HG02884 (cell line): ENCODE data around the gene PAQR4.

Experiments
- ATAC-seq: cut with Tn5 transposase; IDR thresholded peaks from one replicate; pipeline ENCODE4 v1.9.1; 2021; ENCODE audit warnings: mild to moderate bottlenecking, moderate library complexity; ENCODE audit not compliant: unreplicated experiment

The PAQR4 gene

GRCh38 chr16:2963723-2964474 lies 5.2 kb upstream of the PAQR4 start, which contains the start of gene KREMEN2:
TSS of gene KREMEN2 (plus strand) at chr16:2964275. CDS start at chr16:2964521, 246 bp downstream.
- no peak for ATAC-seq

DNA sequence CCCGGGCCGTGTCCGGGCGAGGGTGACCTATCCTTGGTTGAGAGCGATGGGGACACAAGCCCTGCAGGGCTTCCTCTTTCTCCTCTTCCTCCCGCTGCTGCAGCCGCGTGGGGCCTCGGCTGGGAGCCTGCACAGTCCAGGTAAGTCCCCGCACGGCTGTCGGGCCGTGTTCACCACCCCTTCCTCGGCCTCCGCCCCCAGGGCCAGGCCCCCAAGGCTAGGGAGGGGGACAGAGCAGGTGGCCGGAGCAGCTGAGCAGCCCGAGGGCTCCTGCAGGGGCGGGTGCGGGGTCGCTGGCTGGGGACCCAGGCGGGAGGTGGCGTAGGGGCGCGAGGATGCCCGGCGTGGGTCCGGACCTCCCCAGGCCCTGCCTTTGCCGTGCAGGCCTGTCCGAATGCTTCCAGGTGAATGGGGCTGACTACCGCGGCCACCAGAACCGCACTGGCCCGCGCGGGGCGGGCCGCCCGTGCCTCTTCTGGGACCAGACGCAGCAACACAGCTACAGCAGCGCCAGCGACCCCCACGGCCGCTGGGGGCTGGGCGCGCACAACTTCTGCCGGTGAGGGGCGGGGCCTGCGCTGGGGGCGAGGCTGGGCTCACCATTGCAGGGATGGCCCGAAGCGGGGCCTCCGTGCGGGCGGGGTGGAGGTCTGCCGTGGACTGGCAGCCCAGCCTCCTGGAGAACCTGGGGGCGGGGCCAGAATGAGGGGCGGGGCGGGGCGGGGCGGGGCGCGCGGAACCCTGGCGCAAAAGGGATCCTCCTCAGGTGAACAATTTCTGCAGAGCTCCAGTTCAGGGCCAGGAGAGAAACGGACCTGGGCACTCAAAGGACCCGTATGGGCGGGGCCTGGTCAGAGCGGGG lies 4.4 kb upstream of the PAQR4 start:
- no peak for ATAC-seq

DNA sequence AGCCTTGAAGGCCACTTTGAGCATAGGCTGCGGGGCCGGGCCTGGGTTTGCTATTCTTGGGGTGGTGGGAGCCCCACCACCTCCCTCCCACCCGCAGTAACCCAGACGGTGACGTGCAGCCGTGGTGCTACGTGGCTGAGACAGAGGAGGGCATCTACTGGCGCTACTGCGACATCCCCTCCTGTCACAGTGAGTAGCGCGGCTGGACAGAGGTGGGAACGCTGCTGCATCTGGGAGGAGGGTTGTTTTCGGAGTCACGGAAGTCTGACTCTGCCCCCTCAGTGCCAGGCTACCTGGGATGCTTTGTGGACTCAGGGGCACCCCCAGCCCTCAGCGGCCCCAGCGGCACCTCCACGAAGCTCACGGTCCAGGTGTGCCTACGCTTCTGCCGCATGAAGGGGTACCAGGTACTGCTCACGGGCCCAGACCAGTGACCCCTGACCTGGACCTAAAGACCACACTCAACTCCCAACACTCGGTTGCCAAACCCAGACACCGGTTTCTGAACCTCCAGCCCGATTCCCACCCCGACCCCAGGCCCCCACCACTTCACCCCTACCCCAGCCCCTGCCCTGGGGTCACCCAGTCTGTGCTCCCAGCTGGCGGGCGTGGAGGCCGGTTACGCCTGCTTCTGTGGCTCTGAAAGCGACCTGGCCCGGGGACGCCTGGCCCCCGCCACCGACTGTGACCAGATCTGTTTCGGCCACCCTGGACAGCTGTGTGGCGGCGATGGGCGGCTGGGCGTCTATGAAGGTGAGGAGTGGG lies 2.9 kb upstream of the PAQR4 start:
- ATAC-seq: no peak

DNA sequence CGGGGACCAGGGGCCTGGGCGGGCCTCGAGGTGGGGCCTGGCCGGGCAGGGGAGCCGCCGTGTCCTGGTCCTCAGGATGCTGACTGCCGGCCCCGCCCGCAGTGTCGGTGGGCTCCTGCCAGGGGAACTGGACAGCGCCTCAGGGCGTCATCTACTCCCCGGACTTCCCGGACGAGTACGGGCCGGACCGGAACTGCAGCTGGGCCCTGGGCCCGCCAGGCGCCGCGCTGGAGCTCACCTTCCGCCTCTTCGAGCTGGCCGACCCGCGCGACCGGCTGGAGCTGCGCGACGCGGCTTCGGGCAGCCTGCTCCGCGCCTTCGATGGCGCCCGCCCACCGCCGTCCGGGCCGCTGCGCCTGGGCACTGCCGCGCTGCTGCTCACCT lies 2.3 kb upstream of the PAQR4 start:
- ATAC-seq: no peak

DNA sequence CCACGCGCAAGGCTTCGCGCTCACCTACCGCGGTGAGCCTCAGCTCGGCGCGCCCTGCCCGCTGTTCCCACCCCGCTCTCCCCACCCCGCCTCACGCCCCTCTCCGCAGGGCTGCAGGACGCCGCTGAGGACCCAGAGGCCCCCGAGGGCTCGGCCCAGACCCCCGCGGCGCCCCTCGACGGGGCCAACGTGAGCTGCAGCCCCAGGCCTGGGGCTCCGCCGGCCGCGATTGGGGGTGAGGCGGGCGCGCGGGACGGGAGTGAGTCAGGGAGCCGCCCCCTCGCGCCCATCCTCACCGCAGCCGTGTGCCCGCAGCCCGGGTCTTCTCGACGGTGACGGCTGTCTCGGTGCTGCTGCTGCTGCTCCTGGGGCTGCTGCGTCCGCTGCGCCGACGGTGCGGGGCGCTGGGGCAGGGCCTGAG lies 1.9 kb upstream of the PAQR4 start:
- ATAC-seq: no peak

DNA sequence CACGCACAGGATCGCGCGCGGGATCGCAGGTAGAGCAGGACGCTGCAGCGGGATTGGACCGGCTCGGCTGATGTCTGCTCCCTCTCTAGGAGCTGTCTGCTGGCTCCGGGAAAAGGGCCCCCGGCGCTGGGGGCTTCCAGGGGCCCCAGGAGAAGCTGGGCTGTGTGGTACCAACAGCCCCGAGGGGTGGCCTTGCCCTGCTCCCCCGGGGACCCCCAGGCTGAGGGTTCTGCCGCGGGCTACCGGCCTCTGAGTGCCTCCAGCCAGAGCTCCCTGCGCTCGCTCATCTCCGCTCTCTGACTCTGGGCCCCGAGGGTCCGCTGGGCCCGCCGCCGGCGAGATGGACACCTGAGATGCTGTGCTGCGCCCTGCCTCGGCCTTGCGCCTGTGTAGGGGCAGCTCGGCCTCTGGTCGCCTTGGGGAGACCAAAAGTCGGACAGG lies 1.4 kb upstream of the PAQR4 start:
- no peak for ATAC-seq

GRCh38 chr16:2968368-2968737 lies 795 bp upstream of the PAQR4 start:
- ATAC-seq: no peak

- no peak for ATAC-seq
Observed at GRCh38 chr16:2969545-2970521, 685 bp downstream of the PAQR4 start.

GRCh38 chr16:2970563-2970962 lies 1.4 kb downstream of the PAQR4 start:
- no peak for ATAC-seq

GRCh38 chr16:2971134-2971984 lies 2.2 kb downstream of the PAQR4 start:
- ATAC-seq: no peak

DNA sequence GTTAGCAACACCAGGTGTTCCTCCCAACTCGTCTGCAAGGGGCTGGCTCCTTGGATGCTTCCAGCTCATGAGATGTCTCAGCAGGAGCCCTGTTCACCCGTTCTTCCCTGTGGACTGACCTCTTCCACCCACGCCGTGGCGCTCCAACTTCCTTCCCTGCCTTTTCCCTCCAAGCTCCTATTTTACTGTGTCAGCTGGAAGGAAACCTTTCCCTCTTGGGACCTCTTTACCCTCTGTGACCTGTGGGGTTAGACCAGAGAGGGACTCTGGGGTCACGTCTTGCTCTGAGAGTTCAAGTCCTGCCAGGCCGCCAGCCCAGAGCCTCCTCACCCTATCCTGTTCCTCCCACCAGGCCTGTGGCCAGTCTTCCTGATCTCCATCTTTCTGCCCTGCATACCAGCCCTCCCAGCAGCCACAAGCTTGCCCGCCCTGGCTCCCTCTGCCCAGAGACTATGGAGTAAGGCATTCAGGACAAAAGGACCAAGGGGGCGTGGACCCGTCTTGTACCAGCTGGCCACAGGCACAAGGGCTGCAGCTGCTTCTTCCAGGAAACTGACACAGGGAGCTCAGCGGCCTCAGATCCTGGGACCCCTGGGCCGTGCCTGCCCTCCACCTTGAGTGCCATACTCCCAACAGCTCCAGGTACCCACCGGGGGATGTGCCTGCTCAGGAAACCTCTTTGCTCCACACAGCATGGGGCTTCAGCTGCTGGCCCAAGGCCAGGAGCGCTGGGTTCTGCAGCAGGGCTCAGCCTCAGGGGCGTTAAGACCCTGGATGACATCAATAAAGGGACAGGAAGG lies 3.0 kb downstream of the PAQR4 start:
- ATAC-seq: no peak

GRCh38 chr16:2973093-2973492 lies 3.9 kb downstream of the PAQR4 start:
- no peak for ATAC-seq

GRCh38 chr16:2973605-2974318 lies 4.6 kb downstream of the PAQR4 start:
- no peak for ATAC-seq

GRCh38 chr16:2974319-2975056 lies 5.3 kb downstream of the PAQR4 start:
- ATAC-seq: no peak

DNA sequence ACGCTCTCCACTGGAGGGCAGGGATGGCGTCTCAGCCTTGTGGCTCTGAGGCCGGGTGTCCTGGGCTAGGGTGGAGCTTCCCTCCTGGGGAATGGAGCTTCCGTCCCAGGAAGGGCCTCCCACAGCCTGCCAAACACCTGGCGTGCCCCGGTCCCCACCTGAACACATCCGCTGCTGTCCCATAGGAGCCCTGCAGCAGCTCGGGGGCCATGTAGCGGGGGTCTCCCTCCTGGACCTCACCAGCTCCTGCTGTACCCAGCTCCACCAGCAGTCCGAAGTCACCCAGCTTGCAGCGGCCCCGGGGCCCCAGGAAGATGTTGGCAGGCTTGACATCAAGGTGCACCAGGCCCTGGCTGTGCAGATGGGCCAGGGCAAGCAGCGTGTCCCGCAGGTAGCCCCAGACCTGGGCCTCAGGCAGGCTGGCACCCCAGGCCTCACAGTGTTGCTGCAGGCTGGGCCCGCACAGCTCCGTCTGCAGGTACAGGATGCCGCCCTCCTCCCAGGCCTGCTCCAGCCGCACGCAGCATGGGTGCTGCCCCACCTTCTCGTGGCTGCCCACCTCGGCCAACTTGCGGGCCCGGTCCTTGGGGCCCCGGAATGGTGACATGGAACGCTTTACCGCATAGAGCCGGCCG lies 6.1 kb downstream of the PAQR4 start:
- ATAC-seq: no peak

DNA sequence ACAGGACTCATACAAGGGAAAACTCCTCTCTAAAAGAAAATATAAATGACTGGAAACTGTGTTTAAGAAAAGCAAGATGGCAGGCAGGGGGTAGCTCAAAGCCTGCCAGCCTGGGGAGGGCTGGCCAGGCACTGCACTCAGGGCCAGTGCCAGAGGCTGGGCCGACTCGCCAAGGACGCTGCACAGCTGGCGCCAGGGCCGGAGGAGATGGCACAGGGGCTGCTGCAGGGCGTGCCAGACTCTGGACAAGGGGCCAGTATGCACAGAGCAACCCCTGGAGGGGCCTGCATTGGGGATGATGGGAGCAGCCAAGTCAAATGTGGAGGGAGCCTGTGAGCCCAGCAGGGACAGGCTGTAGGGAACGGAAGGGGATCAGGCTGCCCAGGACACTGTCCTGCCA lies 7.1 kb downstream of the PAQR4 start:
- no peak for ATAC-seq

DNA sequence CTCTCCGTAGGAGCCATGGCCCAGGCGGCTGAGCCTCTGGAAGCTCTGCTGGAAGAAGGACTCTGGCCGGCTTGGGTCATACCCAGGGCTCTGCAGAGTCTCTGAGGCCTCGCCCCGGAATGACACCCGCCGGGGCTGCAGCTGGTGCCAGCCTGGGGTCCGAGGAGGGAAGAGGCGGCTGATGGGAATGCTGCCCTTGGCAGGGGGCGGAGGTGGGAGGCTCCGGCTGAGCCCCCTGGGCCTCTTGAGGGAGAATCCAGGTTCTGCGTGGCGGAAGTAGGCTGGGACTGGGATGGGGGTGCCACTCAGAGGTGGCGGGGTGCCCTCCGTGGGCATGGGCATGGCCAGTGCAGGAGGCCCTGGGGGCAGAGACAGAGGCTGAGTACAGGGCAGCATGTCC lies 7.5 kb downstream of the PAQR4 start:
- ATAC-seq: no peak
